Keratinocyte (primary cell): ENCODE results near the gene FMN2. TPM values are rescaled to one million over a fixed set of nuclear protein-coding genes. Genes with fewer than 3 reads are reported as not detected.

ENCODE experiments used
- DNase-seq: peaks from one replicate; pipeline ENCODE4 v3.0.0-alpha.2; 2011; ENCODE audit warnings: low read depth, missing footprints, low spot score
- FAIRE-seq: peaks from 2 replicates; lab custom pipeline; 2011; peaks lifted over from hg19 to GRCh38; lab: Jason Lieb, UNC
- H2AFZ ChIP-seq: 2 replicates; pipeline ENCODE4 v1.6.0; 2012; ENCODE audit warnings: low read length, control low read depth, inconsistent platforms; ENCODE audit not compliant: control insufficient read depth
- H3K27ac ChIP-seq: 2 replicates; pipeline ENCODE4 v1.5.1; 2011; ENCODE audit warnings: low read length; ENCODE audit not compliant: control insufficient read depth, insufficient read depth
- H3K27me3 ChIP-seq: 3 replicates; pipeline ENCODE4 v1.6.0; 2011; ENCODE audit warnings: low read length; ENCODE audit not compliant: control insufficient read depth, insufficient read depth; ENCODE audit errors: extremely low read depth
- H3K36me3 ChIP-seq, 2 experiments: 2 replicates in 1 of 2; 3 replicates in 1 of 2; pipeline ENCODE4 v1.5.1; 2011; ENCODE audit warnings: low read length in 2 of 2, mild to moderate bottlenecking in 1 of 2; ENCODE audit not compliant: control insufficient read depth in 2 of 2, insufficient read depth in 2 of 2; ENCODE audit errors: extremely low read depth in 1 of 2
- H3K4me1 ChIP-seq: 3 replicates; pipeline ENCODE4 v1.5.1; 2011; ENCODE audit warnings: low read length; ENCODE audit not compliant: control insufficient read depth, insufficient read depth; ENCODE audit errors: extremely low read depth
- H3K4me2 ChIP-seq: 3 replicates; pipeline ENCODE4 v1.6.0; 2011; ENCODE audit warnings: low read depth, low read length; ENCODE audit not compliant: control insufficient read depth, insufficient read depth; ENCODE audit errors: extremely low read depth
- H3K4me3 ChIP-seq, 3 experiments: fragments of 200-600 bp in 1 of 3; sonication (generic) in 1 of 3; 2 replicates in 2 of 3; 3 replicates in 1 of 3; pipeline ENCODE4 v1.5.1; 2011 to 2016; ENCODE audit warnings: low read length in 3 of 3, mild to moderate bottlenecking in 3 of 3, control low read depth in 2 of 3, inconsistent platforms in 1 of 3, low read depth in 1 of 3, mixed read lengths in 1 of 3, mixed run types in 1 of 3, moderate library complexity in 1 of 3; ENCODE audit not compliant: control insufficient read depth in 2 of 3, insufficient read depth in 2 of 3; ENCODE audit errors: extremely low read depth in 1 of 3
- H3K79me2 ChIP-seq: 2 replicates; pipeline ENCODE4 v1.6.0; 2012; ENCODE audit warnings: low read length; ENCODE audit not compliant: control insufficient read depth, insufficient read depth
- H3K9ac ChIP-seq: 3 replicates; pipeline ENCODE4 v1.6.0; 2011; ENCODE audit warnings: low read length; ENCODE audit not compliant: control insufficient read depth, insufficient read depth; ENCODE audit errors: extremely low read depth
- H3K9me1 ChIP-seq: 3 replicates; pipeline ENCODE4 v1.6.0; 2011; ENCODE audit warnings: low read length; ENCODE audit not compliant: control insufficient read depth, insufficient read depth; ENCODE audit errors: extremely low read depth
- H3K9me3 ChIP-seq: 2 replicates; pipeline ENCODE4 v1.5.1; 2012; ENCODE audit warnings: low read depth, low read length; ENCODE audit not compliant: control insufficient read depth
- H4K20me1 ChIP-seq: 3 replicates; pipeline ENCODE4 v1.6.0; 2011; ENCODE audit warnings: low read length; ENCODE audit not compliant: control insufficient read depth, insufficient read depth; ENCODE audit errors: extremely low read depth
- CTCF ChIP-seq, 3 experiments: IDR thresholded peaks in 1 of 3; conservative IDR thresholded peaks in 1 of 3; optimal IDR thresholded peaks in 1 of 3; 2 replicates in 2 of 3; 3 replicates in 1 of 3; pipeline versions ENCODE3 to v1.5.1; 2011; ENCODE audit warnings: low read length in 3 of 3, mild to moderate bottlenecking in 3 of 3, moderate library complexity in 2 of 3, control low read depth in 1 of 3, inconsistent platforms in 1 of 3; ENCODE audit not compliant: insufficient read depth in 2 of 3; ENCODE audit errors: extremely low read depth in 1 of 3
- EZH2 ChIP-seq: IDR thresholded peaks from one replicate; pipeline ENCODE4 v1.6.1; 2012; ENCODE audit warnings: inconsistent platforms, mild to moderate bottlenecking, low read length, moderate library complexity
- dilution Hi-C: fragments of 300-500 bp; cut with MboI; formaldehyde crosslinking; loops from one replicate; pipeline ENCODE4 v1.7.0; 2020; ENCODE audit warnings: low sequenced_read_pairs; ENCODE audit not compliant: extremely low pct_ligation_motif_present
- polyA plus RNA-seq, 5 experiments: library from polyadenylated mRNA; depleted of rRNA in 3 of 5; stranded (reverse) in 3 of 5; stranded (forward) in 1 of 5; unstranded in 1 of 5; fragments of >200 nt; gene quantifications; 1 replicate in 1 of 5; 2 replicates in 3 of 5; 3 replicates in 1 of 5; pipeline versions ENCODE4 v1.2.1 to v1.2.3, GENCODE V29; 2011 to 2012; ENCODE audit warnings: missing spikeins in 2 of 5, low read depth in 1 of 5, low replicate concordance in 1 of 5

FMN2 gene
- polyA plus RNA-seq, 1 donor (not counting 4 experiments of a cell fraction or from before 2014, with no cell fraction given), result not detected

GRCh38 chr1:240496941-240497340 lies 405.3 kb downstream of the FMN2 start:
- H3K36me3 ChIP-seq, result no peaks in the 10 kb centered on the region
- H3K79me2 ChIP-seq, result no peaks in the 10 kb centered on the region
- FAIRE-seq (no peak), DNase-seq (no peak)
- H3K27me3 ChIP-seq, result no peaks in the 10 kb centered on the region
- TF ChIP-seq CTCF (optimal IDR thresholded peaks at IDR 0.05 in 1 of 3, IDR thresholded peaks at IDR 0.05 in 1 of 3, conservative IDR thresholded peaks at IDR 0.05 in 1 of 3; ENCODE audit: extremely low read depth in 1 of 3, insufficient read depth in 2 of 3, low read length in 3 of 3), result no peak
- TF ChIP-seq EZH2, result no peak
- peaks cover 7% of the 10 kb centered on the region for H3K9me3 ChIP-seq
- H3K9me1 ChIP-seq, result no peaks in the 10 kb centered on the region
- H3K27ac ChIP-seq, result no peak overlapping the region
- no peaks in the 10 kb centered on the region for H3K4me1 ChIP-seq
- no peak overlapping the region for H3K9ac ChIP-seq
- dilution Hi-C loops, result no loop called here
- no peak overlapping the region for H3K4me2 ChIP-seq
- H4K20me1 ChIP-seq, result no peaks in the 10 kb centered on the region
- H2AFZ ChIP-seq, result no peak overlapping the region
- no peak overlapping the region for H3K4me3 ChIP-seq

GRCh38 chr1:240497908-240498307 lies 406.2 kb downstream of the FMN2 start:
- DNase-seq, result no peak
- Histone ChIP-seq H3K9me1 (no peaks in the 10 kb centered on the region), H3K27ac (no peak overlapping the region), H3K4me2 (no peak overlapping the region), H3K36me3 (no peaks in the 10 kb centered on the region), H3K27me3 (no peaks in the 10 kb centered on the region), H3K4me1 (no peaks in the 10 kb centered on the region), H3K4me3 (no peak overlapping the region), H3K9ac (no peak overlapping the region), H4K20me1 (no peaks in the 10 kb centered on the region), H2AFZ (no peak overlapping the region), H3K9me3 (peaks cover 7% of the 10 kb centered on the region), H3K79me2 (no peaks in the 10 kb centered on the region)
- no peak for FAIRE-seq
- TF ChIP-seq CTCF (optimal IDR thresholded peaks at IDR 0.05 in 1 of 3, IDR thresholded peaks at IDR 0.05 in 1 of 3, conservative IDR thresholded peaks at IDR 0.05 in 1 of 3; ENCODE audit: extremely low read depth in 1 of 3, insufficient read depth in 2 of 3, low read length in 3 of 3) (no peak), EZH2 (no peak)
- dilution Hi-C loops, result no loop called here
